Cardiac muscle cell (in vitro differentiated cells and primary cell): Measurements from ENCODE around the gene RGMA. TPM values are rescaled to one million over a fixed set of nuclear protein-coding genes. Genes with fewer than 3 reads are reported as not detected.

Experiments
- DNase-seq, 2 donors: peaks; one replicate each; pipeline versions ENCODE4 v3.0.0 to v3.0.0-alpha.2; 2010 to 2017; ENCODE audit warnings: low read depth in 1 of 2, low spot score in 1 of 2
- H3K27ac ChIP-seq: fragments of 200-600 bp; sonication (generic); 2 replicates; pipeline ENCODE4 v1.5.1; 2016
- H3K27me3 ChIP-seq: fragments of 200-600 bp; sonication (generic); 2 replicates; pipeline ENCODE4 v1.6.0; 2016; ENCODE audit warnings: control low read depth
- H3K36me3 ChIP-seq: fragments of 200-600 bp; sonication (generic); 2 replicates; pipeline ENCODE4 v1.5.1; 2016; ENCODE audit warnings: control low read depth
- H3K4me1 ChIP-seq: fragments of 200-600 bp; sonication (generic); 2 replicates; pipeline ENCODE4 v1.8.1; 2017; ENCODE audit warnings: low read depth, mild to moderate bottlenecking, mixed run types
- H3K4me3 ChIP-seq: fragments of 200-600 bp; sonication (generic); 2 replicates; pipeline ENCODE4 v1.5.1; 2016; ENCODE audit warnings: mild to moderate bottlenecking
- H3K9me3 ChIP-seq: fragments of 200-600 bp; sonication (generic); 2 replicates; pipeline ENCODE4 v1.5.1; 2017; ENCODE audit warnings: low read depth, mild to moderate bottlenecking, control low read depth
- CTCF ChIP-seq: IDR thresholded peaks from 2 replicates; pipeline ENCODE4 v1.5.1; 2012; ENCODE audit warnings: low read depth, mild to moderate bottlenecking, low read length
- polyA plus RNA-seq: library from polyadenylated mRNA; unstranded; fragments of >200 nt; fragmentation: Nextera tagmentation; extraction: Ambion mirVana; gene quantifications from 2 replicates; pipeline ENCODE4 v1.2.1, GENCODE V29; 2016
- total RNA-seq: library from RNA; depleted of rRNA; stranded (reverse); fragments of >200 nt; gene quantifications from 2 replicates; pipeline ENCODE4 v1.2.3, GENCODE V29; 2016

Gene RGMA
- total and polyA plus RNA-seq, 2 experiments from 2014 or later: 1.0 to 4.8 TPM

GRCh38 chr15:93086791-93087190 lies 2.2 kb downstream of the RGMA start:
- H3K9me3 ChIP-seq: no peaks in the 10 kb centered on the region
- peaks cover 87% of the 10 kb centered on the region for H3K27me3 ChIP-seq
- no peak overlapping the region for H3K4me3 ChIP-seq
- H3K27ac ChIP-seq: no peak overlapping the region
- DNase-seq: no peak
- no peaks in the 10 kb centered on the region for H3K4me1 ChIP-seq
- H3K36me3 ChIP-seq: no peaks in the 10 kb centered on the region
- TF ChIP-seq CTCF: no peak

- no peak for DNase-seq
- H3K4me1 ChIP-seq: no peaks in the 10 kb centered on the region
These were observed 3.3 kb downstream of the RGMA start for GRCh38 chr15:93085692-93086091.

GRCh38 chr15:93082861-93083260 lies 6.2 kb downstream of the RGMA start:
- Histone ChIP-seq H3K27ac (no peak overlapping the region), H3K4me3 (no peak overlapping the region), H3K36me3 (no peaks in the 10 kb centered on the region), H3K9me3 (no peaks in the 10 kb centered on the region), H3K4me1 (no peaks in the 10 kb centered on the region), H3K27me3 (peaks cover 78% of the 10 kb centered on the region)
- TF ChIP-seq CTCF: no peak
- no peak for DNase-seq

More at GRCh38 chr15:93085692-93086091, 3.3 kb downstream of the RGMA start:
- no peak overlapping the region for H3K27ac ChIP-seq
- no peaks in the 10 kb centered on the region for H3K36me3 ChIP-seq
- no peak overlapping the region for H3K4me3 ChIP-seq
- no peaks in the 10 kb centered on the region for H3K9me3 ChIP-seq
- no peak for TF ChIP-seq CTCF
- peaks cover 85% of the 10 kb centered on the region for H3K27me3 ChIP-seq

DNA sequence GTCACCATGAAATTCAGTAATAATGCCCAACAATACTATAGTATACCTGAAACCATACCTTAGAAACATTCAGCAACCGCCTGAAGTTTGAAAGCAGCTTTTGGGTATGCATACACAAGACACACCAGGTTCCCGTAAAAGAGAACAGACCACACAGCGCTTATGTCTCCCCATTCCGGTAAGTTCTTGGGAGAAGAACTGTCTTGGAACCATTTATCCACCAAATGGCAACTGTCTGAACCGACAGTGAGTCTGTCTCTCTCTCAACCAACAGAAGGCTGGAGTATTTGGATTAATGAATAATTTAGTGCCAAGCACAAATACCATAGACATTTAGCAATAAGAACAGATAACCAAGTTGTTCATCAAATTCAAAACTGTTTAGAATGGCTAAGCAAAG lies 7.6 kb downstream of the RGMA start:
- TF ChIP-seq CTCF: no peak

GRCh38 chr15:93080451-93080850 lies 8.6 kb downstream of the RGMA start:
- DNase-seq: no peak
- H3K27me3 ChIP-seq: peaks cover 78% of the 10 kb centered on the region
- no peaks in the 10 kb centered on the region for H3K4me1 ChIP-seq

More for the DNA sequence above, 7.6 kb downstream of the RGMA start:
- H3K27me3 ChIP-seq: peaks cover 78% of the 10 kb centered on the region
- H3K4me1 ChIP-seq: no peaks in the 10 kb centered on the region
- H3K9me3 ChIP-seq: no peaks in the 10 kb centered on the region
- no peaks in the 10 kb centered on the region for H3K36me3 ChIP-seq
- DNase-seq: no peak
- H3K27ac ChIP-seq: no peak overlapping the region
- no peak overlapping the region for H3K4me3 ChIP-seq

More at GRCh38 chr15:93080451-93080850, 8.6 kb downstream of the RGMA start:
- H3K4me3 ChIP-seq: no peak overlapping the region
- no peaks in the 10 kb centered on the region for H3K36me3 ChIP-seq
- no peak overlapping the region for H3K27ac ChIP-seq
- no peak for TF ChIP-seq CTCF
- H3K9me3 ChIP-seq: no peaks in the 10 kb centered on the region
